GM21381 (cell line): ENCODE data around the gene ALDH18A1.

Source experiments
- ATAC-seq: cut with Tn5 transposase; IDR thresholded peaks from one replicate; pipeline ENCODE4 v1.9.1; 2021; ENCODE audit warnings: mild to moderate bottlenecking, moderate library complexity; ENCODE audit not compliant: unreplicated experiment

ALDH18A1 gene

GRCh38 chr10:95588025-95588424, 68.5 kb downstream of the ALDH18A1 start:
- no peak for ATAC-seq

GRCh38 chr10:95579835-95580535, 76.5 kb downstream of the ALDH18A1 start:
- no peak for ATAC-seq

DNA sequence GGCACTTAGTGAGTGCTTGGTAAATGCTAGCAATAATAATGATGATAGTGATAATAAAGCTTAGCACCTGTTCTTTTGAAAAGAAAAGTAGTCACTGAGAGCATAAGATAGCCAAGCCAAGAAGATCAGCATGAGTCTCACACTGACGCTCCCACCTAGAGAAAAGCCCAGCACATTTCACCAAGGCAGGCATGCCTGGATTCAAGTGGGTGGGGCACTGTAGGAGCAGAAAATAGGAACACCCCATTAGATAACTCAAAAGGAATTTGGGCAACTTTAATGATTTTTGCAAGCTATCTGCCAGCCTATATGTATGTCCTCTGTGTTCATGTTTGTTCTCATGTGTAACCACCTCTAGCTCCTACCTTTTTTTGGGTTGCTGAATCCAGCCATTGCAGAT, 77.2 kb downstream of the ALDH18A1 start:
- no peak for ATAC-seq

DNA sequence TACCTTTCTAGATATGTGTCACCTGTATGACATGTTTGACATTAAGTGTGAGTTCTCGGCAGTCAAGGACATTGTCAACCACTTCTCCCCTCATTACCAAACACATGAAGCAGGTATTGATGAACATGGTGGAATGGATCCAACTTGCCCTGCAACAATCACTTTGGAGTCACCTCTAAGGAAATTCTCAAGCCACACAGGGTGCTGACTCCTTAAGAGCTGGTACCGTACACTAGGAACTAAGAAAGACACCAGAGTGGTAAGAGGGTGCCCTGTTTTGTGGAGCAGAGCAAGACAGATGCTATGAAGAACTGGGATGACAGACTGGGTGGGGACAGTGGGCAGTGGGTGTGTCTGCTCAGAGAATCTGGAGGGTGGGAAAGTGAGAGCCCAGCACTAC, 77.9 kb downstream of the ALDH18A1 start:
- no peak for ATAC-seq

GRCh38 chr10:95574649-95575365, 81.7 kb downstream of the ALDH18A1 start:
- ATAC-seq, result no peak

DNA sequence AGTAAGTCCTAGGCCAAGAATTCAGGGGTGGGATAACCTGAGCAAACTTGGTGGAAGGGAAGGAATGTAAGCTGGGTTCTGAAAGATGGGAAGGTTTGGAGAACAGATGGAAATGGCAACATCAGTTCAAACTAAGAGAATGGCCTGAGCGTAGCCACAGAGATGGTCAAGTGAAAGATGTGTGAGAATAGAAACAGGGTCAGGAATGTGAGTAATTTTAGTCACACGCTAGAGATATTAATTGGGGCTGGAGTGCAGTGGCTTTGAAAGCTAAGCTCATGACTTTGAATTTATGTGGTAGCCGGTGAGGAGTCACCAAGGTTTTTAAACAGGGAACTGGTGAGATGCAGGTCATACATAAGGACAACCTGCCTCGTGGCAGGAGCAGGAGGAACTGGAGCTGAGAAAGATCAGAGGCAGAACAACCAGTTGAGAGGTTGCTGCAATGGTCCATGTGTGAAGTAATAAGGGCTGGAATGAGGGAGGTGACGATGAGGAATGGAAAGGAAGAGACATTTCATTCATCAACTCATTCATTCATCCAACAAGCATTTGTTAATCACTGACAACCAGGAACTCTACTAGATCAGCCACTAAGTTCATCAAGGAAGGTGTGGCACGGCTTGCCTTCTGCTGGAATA, 82.4 kb downstream of the ALDH18A1 start:
- ATAC-seq, result no peak

DNA sequence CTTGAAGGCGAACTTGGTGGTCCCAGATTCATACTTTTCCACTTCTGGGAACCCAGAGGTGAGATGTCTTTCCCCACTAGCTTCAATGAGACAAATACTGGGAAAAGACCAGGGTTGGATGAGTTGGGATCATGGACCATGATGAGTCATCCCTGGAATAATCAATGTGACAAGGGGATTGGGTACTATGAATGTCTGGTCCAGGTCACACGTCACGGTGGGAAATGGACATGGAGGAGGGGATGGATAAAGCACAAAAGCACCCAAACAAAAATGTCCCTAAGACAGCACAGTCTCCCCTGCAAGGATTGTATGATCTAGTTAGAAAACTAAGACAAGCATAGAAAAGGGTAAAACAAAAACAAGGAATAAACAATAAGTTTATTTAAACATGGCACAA, 83.0 kb downstream of the ALDH18A1 start:
- ATAC-seq, result no peak

GRCh38 chr10:95572131-95572820, 84.2 kb downstream of the ALDH18A1 start:
- no peak for ATAC-seq

DNA sequence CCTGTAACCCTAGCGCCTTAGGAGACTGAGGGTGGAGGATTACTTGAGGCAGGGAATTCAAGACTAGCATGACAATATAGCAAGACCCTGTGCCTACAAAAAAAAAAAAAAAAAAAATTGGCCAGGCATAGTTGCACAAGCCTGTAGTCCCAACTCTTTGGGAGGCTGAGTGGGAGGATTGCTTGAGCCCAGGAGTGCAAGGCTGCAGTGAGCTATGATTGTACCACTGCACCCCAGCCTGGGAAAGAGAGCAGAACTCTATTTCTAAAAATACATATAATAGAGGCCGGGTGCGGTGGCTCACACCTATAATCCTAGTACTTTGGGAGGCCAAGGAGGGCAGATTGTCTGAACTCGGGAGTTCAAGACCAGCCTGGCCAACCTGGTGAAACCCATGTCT, 85.1 kb downstream of the ALDH18A1 start:
- no peak for ATAC-seq

- no peak for ATAC-seq
Measured at GRCh38 chr10:95569368-95569767, 87.1 kb downstream of the ALDH18A1 start.

GRCh38 chr10:95567903-95568630, 88.4 kb downstream of the ALDH18A1 start:
- no peak for ATAC-seq

- ATAC-seq, result no peak
Measured at GRCh38 chr10:95566136-95566535, 90.4 kb downstream of the ALDH18A1 start.

- no peak for ATAC-seq
Measured at GRCh38 chr10:95565336-95565735, 91.2 kb downstream of the ALDH18A1 start.

- ATAC-seq, result no peak
Measured at GRCh38 chr10:95564291-95564690, 92.2 kb downstream of the ALDH18A1 start.

DNA sequence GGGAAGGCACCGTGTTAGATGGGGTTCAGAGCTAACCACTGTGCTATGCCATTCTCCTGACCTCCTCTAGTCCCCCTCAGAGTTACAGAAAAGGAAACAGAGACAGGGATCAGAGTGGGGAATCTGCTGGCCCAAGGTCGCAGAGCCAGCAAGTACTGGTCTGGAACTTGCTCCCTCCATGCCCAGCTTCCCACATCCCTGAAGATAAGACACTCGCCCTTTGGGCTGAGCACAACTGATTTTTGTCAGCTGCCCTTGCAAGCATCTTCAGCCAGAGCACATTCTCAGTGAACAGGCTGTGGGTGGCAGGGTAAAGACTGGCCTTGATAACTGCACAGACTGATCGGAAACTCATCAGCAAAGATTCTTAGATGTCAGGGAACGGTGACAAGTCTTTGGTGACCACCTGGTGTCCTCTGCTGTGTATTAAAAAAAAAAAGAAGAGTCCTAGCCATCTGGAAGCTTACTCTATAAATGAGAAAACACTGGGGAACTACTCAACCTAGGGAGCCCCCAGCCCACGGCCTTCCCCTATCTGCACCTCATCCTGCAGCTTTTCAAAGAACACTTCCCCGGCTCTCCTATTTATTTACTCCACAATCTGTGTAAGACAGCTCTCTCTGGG, 94.1 kb downstream of the ALDH18A1 start:
- no peak for ATAC-seq

DNA sequence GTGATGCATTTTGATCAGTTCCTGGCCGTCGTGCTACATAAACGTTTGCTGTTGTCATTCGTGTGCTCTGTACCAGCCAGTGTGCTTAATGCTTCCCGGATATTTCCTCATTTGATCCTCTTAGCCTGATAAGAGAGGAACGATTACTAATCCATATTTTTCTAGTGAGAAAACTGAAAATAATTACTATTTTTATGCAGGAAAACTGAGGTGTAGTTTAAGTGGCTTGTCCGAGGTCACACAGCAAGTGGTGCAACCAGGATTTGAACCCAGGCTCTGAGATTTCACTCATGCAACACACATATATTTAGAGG, 94.7 kb downstream of the ALDH18A1 start:
- ATAC-seq, result no peak

DNA sequence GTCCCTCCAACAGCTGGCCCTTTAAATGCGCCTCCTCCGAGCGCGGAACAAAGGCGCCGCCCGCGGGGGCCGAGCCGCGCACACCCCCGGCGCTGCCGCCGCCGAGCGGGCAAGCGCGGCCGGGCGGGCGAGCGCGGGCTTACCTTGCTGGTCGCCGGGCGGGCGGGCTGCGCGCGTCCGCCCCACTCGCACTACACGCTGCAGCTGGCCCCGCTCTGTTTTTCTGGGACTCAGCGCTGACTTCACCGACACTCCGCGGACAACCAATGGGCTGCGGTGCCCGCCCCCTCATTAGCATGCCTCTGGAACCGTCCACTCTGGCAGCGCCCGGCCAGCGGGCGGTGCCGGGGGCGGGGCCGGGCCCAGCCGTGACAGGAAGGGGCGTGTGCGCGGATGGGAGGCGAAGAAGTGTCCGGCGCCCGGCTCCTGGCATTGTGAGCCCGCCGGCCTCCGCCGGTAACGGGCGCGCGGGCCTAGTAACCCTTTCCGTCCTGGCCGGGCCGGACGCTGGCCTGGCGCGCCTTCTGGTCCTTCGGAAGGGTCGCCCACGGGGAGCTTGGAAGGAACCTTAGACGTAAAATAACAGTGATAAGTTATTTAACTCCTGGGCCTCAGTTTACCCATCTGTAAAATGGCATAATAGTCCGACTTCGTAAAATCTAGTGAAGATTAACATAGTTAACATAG, 95.2 kb downstream of the ALDH18A1 start, which contains the start of gene SORBS1:
TSS of gene SORBS1 (minus strand) at position 195 of the 687 bp plus-strand sequence. CDS start 120,236 bp downstream, outside the sequence.
- ATAC-seq, result peak; percentile 99

- ATAC-seq, result no peak
Measured at GRCh38 chr10:95560278-95561176, 96.0 kb downstream of the ALDH18A1 start.

- no peak for ATAC-seq
Measured at GRCh38 chr10:95559896-95560277, 96.6 kb downstream of the ALDH18A1 start.
